Kidney epithelial cell (primary cell): ENCODE results near the gene SPATA20. TPM values are rescaled to one million over a fixed set of nuclear protein-coding genes. Genes with fewer than 3 reads are reported as not detected.

ENCODE experiments used
- DNase-seq: peaks from one replicate; pipeline ENCODE4 v3.0.0-alpha.2; 2010; ENCODE audit warnings: low read depth
- H3K27me3 ChIP-seq: 2 replicates; pipeline ENCODE4 v1.6.0; 2011; ENCODE audit warnings: low read length; ENCODE audit not compliant: control insufficient read depth, insufficient read depth
- H3K36me3 ChIP-seq: 2 replicates; pipeline ENCODE4 v1.5.1; 2011; ENCODE audit warnings: low read length; ENCODE audit not compliant: control insufficient read depth, insufficient read depth
- H3K4me3 ChIP-seq: 2 replicates; pipeline ENCODE4 v1.5.1; 2011; ENCODE audit warnings: low read depth, mild to moderate bottlenecking, control low read depth, low read length
- CTCF ChIP-seq: IDR thresholded peaks from 2 replicates; pipeline ENCODE4 v1.5.1; 2011; ENCODE audit warnings: mild to moderate bottlenecking, moderate library complexity, low read length, control low read depth, inconsistent platforms; ENCODE audit not compliant: insufficient read depth, poor library complexity, severe bottlenecking
- total RNA-seq: library from RNA; depleted of rRNA; stranded (reverse); fragments of >200 nt; gene quantifications from 2 replicates; pipeline ENCODE4 v1.2.3, GENCODE V29; 2015

Gene SPATA20
- total RNA-seq, 1 donor from 2014 or later: 58.9 TPM

GRCh38 chr17:50593321-50593720 is 46.3 kb downstream of the SPATA20 start:
- TF ChIP-seq CTCF: no peak
- Histone ChIP-seq H3K36me3 (no peaks in the 10 kb centered on the region), H3K27me3 (peaks cover 36% of the 10 kb centered on the region), H3K4me3 (no peak overlapping the region)
- no peak for DNase-seq

DNA sequence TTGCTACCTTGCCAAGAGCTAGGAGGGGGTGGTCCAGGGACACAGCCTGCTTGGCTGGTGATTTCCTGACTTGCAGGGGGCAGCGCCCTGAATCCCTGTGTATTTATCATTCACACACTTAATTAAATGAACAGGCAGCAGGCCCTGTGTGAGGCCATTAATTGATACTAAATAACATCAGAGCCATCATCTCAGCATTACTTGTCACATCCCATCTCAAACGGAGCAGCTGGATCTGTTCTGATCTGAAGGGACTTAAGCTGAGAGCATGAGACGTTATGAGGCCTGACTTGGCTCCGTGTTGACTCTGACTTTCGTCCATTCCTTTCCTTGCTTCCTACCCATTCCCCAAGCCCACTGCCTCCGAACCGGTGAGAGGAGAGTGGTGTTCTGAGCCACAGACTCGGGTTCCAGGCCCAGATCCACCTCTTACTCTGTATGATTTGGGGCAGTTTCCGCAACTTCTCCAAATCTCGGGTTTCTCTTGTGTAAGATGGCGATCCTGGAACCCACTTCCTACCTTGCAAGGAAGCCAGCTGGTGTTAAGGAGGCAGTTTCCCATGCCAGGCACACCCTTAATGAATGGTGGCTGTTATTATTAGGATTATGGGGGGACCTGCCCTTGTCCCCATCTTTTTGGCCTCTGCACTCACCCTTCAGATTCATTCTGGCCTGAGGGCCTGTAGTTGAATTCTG is 47.3 kb downstream of the SPATA20 start:
- H3K36me3 ChIP-seq: no peaks in the 10 kb centered on the region
- H3K4me3 ChIP-seq: no peak overlapping the region
- H3K27me3 ChIP-seq: peaks cover 38% of the 10 kb centered on the region
- DNase-seq: no peak
- no peak for TF ChIP-seq CTCF

GRCh38 chr17:50594892-50595291 is 47.9 kb downstream of the SPATA20 start:
- Histone ChIP-seq H3K4me3 (no peak overlapping the region), H3K27me3 (peaks cover 43% of the 10 kb centered on the region), H3K36me3 (no peaks in the 10 kb centered on the region)
- DNase-seq: no peak
- no peak for TF ChIP-seq CTCF

DNA sequence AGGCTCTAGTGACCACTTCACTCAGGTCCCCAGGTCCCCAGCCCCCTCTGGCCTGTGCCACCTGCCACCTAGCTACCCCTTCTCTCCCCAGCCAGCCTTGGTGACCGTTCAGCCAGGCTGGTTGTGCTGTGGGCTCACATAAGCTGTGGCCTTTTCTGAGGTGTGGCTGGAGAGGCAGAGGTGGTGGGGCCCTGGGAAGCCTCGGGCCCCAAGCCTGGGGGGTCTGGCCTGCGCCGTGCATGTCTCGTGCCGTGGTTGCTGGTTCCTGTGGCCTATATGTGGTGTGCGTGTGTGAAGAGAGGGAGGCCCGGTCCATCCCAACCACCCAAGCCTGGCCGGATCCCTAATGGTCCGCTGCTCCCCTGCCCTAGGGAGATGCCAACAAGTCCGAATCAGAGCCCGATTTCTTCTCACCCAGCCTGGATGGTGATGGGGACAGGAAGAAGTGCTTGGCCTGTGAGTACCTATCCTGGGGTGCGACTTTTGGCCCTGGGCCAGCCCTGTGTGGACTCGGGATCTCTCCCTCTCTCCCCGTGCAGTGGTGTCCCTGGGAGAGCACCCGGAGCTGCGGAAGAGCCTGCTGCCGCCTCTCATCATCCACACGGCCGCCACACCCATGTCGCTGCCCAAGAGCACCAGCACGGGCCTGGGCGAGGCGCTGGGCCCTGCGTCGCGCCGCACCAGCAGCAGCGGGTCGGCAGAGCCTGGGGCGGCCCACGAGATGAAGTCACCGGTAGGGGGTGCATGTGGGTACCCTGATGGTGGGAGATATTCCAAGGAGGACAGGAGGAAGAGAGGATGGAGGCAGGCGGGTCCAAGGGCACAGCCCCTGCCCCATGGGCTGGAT is 49.4 kb downstream of the SPATA20 start:
- peaks cover 53% of the 10 kb centered on the region for H3K27me3 ChIP-seq
- DNase-seq: no peak
- TF ChIP-seq CTCF: peak; percentile 24
- H3K36me3 ChIP-seq: no peaks in the 10 kb centered on the region
- no peak overlapping the region for H3K4me3 ChIP-seq

GRCh38 chr17:50598487-50598886 is 51.5 kb downstream of the SPATA20 start:
- no peak overlapping the region for H3K4me3 ChIP-seq
- DNase-seq: no peak
- TF ChIP-seq CTCF: no peak
- H3K27me3 ChIP-seq: peaks cover 56% of the 10 kb centered on the region
- no peaks in the 10 kb centered on the region for H3K36me3 ChIP-seq
